ENCODE data around the gene HMOX2.

The HMOX2 gene

GRCh38 chr16:4465977-4466779, 10.0 kb upstream of the HMOX2 start:
- peak; percentile 52 for DNase-seq

- DNase-seq: no peak
Observed at GRCh38 chr16:4467916-4468315, 8.3 kb upstream of the HMOX2 start.

- DNase-seq: no peak
Observed at GRCh38 chr16:4468972-4469371, 7.2 kb upstream of the HMOX2 start.

- DNase-seq: no peak
Observed at GRCh38 chr16:4471869-4472268, 4.3 kb upstream of the HMOX2 start.

GRCh38 chr16:4472880-4473279, 3.3 kb upstream of the HMOX2 start:
- no peak for DNase-seq

- peak; percentile 83 for DNase-seq
Observed at GRCh38 chr16:4474192-4474961, 1.8 kb upstream of the HMOX2 start, which contains the start of gene NMRAL1. NMRAL1 (minus strand) TSS chr16:4474625; CDS start chr16:4474132, 493 bp downstream.

- DNase-seq: no peak
Observed at GRCh38 chr16:4477966-4478365, 1.8 kb downstream of the HMOX2 start.

- DNase-seq: no peak
Observed at GRCh38 chr16:4481526-4481925, 5.3 kb downstream of the HMOX2 start.

GRCh38 chr16:4481963-4482362, 5.8 kb downstream of the HMOX2 start:
- no peak for DNase-seq

GRCh38 chr16:4486126-4486893, 10.1 kb downstream of the HMOX2 start:
- no peak for DNase-seq

- DNase-seq: no peak
Observed at GRCh38 chr16:4487955-4488498, 11.8 kb downstream of the HMOX2 start.

- no peak for DNase-seq
Observed at GRCh38 chr16:4488499-4488967, 12.3 kb downstream of the HMOX2 start.

- DNase-seq: no peak
Observed at GRCh38 chr16:4489030-4489429, 12.8 kb downstream of the HMOX2 start.

- no peak for DNase-seq
Observed at GRCh38 chr16:4491898-4492297, 15.7 kb downstream of the HMOX2 start.

- no peak for DNase-seq
Observed at GRCh38 chr16:4494746-4495490, 18.7 kb downstream of the HMOX2 start.

GRCh38 chr16:4495766-4496165, 19.6 kb downstream of the HMOX2 start:
- DNase-seq: no peak

GRCh38 chr16:4496305-4496704, 20.1 kb downstream of the HMOX2 start:
- no peak for DNase-seq

- DNase-seq: no peak
Observed at GRCh38 chr16:4498546-4499195, 22.5 kb downstream of the HMOX2 start.

GRCh38 chr16:4499196-4499555, 23.0 kb downstream of the HMOX2 start:
- DNase-seq: no peak

GRCh38 chr16:4500272-4500671, 24.1 kb downstream of the HMOX2 start:
- DNase-seq: no peak

GRCh38 chr16:4501071-4501478, 24.9 kb downstream of the HMOX2 start:
- DNase-seq: no peak
